HEK293 (cell line): ENCODE results near the gene SLC5A9.

ENCODE experiments used
- CTCF ChIA-PET: fragments of 350-600 bp; formaldehyde crosslinking; extraction: SDS; loops from one replicate; lab custom pipeline; 2021; ENCODE audit warnings: antibody characterized with exemption; lab: Yijun Ruan, JAX
- POLR2A ChIA-PET: fragments of 300-600 bp; formaldehyde crosslinking; extraction: SDS; loops from one replicate; lab custom pipeline; 2020; ENCODE audit warnings: antibody characterized with exemption, inconsistent platforms; lab: Yijun Ruan, JAX
- H3K27ac ChIP-seq: fragments of 200-500 bp; sonication (Bioruptor generic); 2 replicates; pipeline ENCODE4 v1.5.1; 2014; ENCODE audit warnings: low read depth, low read length, control low read depth, inconsistent platforms; ENCODE audit errors: extremely low read depth
- H3K36me3 ChIP-seq, 2 experiments: fragments of 200-500 bp in 1 of 2; sonication (Bioruptor generic) in 1 of 2; 1 replicate in 1 of 2; 2 replicates in 1 of 2; pipeline ENCODE4 v1.5.1; 2014 to 2017; ENCODE audit warnings: inconsistent platforms in 2 of 2, low read length in 2 of 2; ENCODE audit not compliant: control insufficient read depth in 2 of 2, insufficient read depth in 1 of 2
- H3K4me1 ChIP-seq: fragments of 200-500 bp; sonication (Bioruptor generic); 2 replicates; pipeline ENCODE4 v1.5.1; 2014; ENCODE audit warnings: mild to moderate bottlenecking, low read length, inconsistent platforms; ENCODE audit not compliant: control insufficient read depth, insufficient read depth
- H3K4me3 ChIP-seq: 2 replicates; pipeline ENCODE4 v1.5.1; 2011; ENCODE audit warnings: low read depth, mild to moderate bottlenecking, control low read depth, low read length, moderate library complexity
- H3K9me3 ChIP-seq: fragments of 200-500 bp; sonication (Bioruptor generic); 2 replicates; pipeline ENCODE4 v1.5.1; 2014; ENCODE audit warnings: low read depth, low read length, inconsistent platforms; ENCODE audit not compliant: control insufficient read depth, insufficient read depth
- EGR2 ChIP-seq: fragments of 450-650 bp; formaldehyde crosslinking; IDR thresholded peaks from 2 replicates; pipeline ENCODE4 v1.5.1; 2016; ENCODE audit warnings: low read depth, missing biosample characterization, missing genetic modification characterization
- HOXD13 ChIP-seq: sonication (generic); formaldehyde crosslinking; IDR thresholded peaks from 2 replicates; pipeline ENCODE4 v1.8.0; 2022; ENCODE audit warnings: missing genetic modification reagents, borderline replicate concordance
- KLF1 ChIP-seq: fragments of 450-650 bp; formaldehyde crosslinking; IDR thresholded peaks from 2 replicates; pipeline ENCODE4 v1.5.1; 2016; ENCODE audit warnings: missing biosample characterization, missing genetic modification characterization
- KLF16 ChIP-seq: fragments of 450-650 bp; formaldehyde crosslinking; IDR thresholded peaks from 2 replicates; pipeline ENCODE4 v1.5.1; 2017; ENCODE audit warnings: missing biosample characterization, missing genetic modification characterization
- MEIS1 ChIP-seq: sonication (generic); formaldehyde crosslinking; IDR thresholded peaks from 2 replicates; pipeline ENCODE4 v1.8.1; 2022; ENCODE audit warnings: missing genetic modification reagents, mild to moderate bottlenecking, borderline replicate concordance
- PRDM6 ChIP-seq: fragments of 450-650 bp; formaldehyde crosslinking; IDR thresholded peaks from 2 replicates; pipeline ENCODE4 v1.5.1; 2017; ENCODE audit warnings: missing biosample characterization, missing genetic modification characterization
- REST ChIP-seq: fragments of 450-650 bp; formaldehyde crosslinking; IDR thresholded peaks from 2 replicates; pipeline ENCODE4 v1.5.1; 2016; ENCODE audit warnings: missing biosample characterization, missing genetic modification characterization
- SP7 ChIP-seq: fragments of 450-650 bp; formaldehyde crosslinking; IDR thresholded peaks from 2 replicates; pipeline ENCODE4 v1.5.1; 2016; ENCODE audit warnings: missing biosample characterization, missing genetic modification characterization
- ZBTB10 ChIP-seq: fragments of 450-650 bp; formaldehyde crosslinking; IDR thresholded peaks from 2 replicates; pipeline ENCODE4 v1.5.1; 2016; ENCODE audit warnings: missing biosample characterization, missing genetic modification characterization
- ZNF114 ChIP-seq: fragments of 450-650 bp; formaldehyde crosslinking; IDR thresholded peaks from 2 replicates; pipeline ENCODE4 v1.5.0; 2017; ENCODE audit warnings: missing biosample characterization, missing genetic modification characterization
- ZNF121 ChIP-seq: fragments of 450-650 bp; formaldehyde crosslinking; IDR thresholded peaks from 2 replicates; pipeline ENCODE4 v1.5.1; 2016; ENCODE audit warnings: missing biosample characterization, missing genetic modification characterization
- ZNF19 ChIP-seq: fragments of 450-650 bp; formaldehyde crosslinking; IDR thresholded peaks from 2 replicates; pipeline ENCODE4; 2016; ENCODE audit warnings: missing biosample characterization, missing genetic modification characterization, low read depth
- ZNF239 ChIP-seq: fragments of 450-650 bp; formaldehyde crosslinking; IDR thresholded peaks from 2 replicates; pipeline ENCODE4 v1.5.1; 2016; ENCODE audit warnings: missing biosample characterization, missing genetic modification characterization
- ZNF280D ChIP-seq: fragments of 450-650 bp; formaldehyde crosslinking; IDR thresholded peaks from 2 replicates; pipeline ENCODE4 v1.5.1; 2016; ENCODE audit warnings: missing biosample characterization, missing genetic modification characterization
- ZNF311 ChIP-seq: fragments of 450-650 bp; formaldehyde crosslinking; IDR thresholded peaks from 2 replicates; pipeline ENCODE4 v1.5.1; 2017; ENCODE audit warnings: missing biosample characterization, missing genetic modification characterization, borderline replicate concordance
- ZNF350 ChIP-seq: fragments of 450-650 bp; formaldehyde crosslinking; IDR thresholded peaks from 2 replicates; pipeline ENCODE4 v1.5.0; 2017; ENCODE audit warnings: missing biosample characterization, mild to moderate bottlenecking, missing genetic modification characterization
- ZNF404 ChIP-seq: fragments of 450-650 bp; formaldehyde crosslinking; IDR thresholded peaks from 2 replicates; pipeline ENCODE4 v1.5.1; 2017; ENCODE audit warnings: missing biosample characterization, missing genetic modification characterization
- ZNF529 ChIP-seq: fragments of 450-650 bp; formaldehyde crosslinking; IDR thresholded peaks from 2 replicates; pipeline ENCODE4 v1.5.1; 2017; ENCODE audit warnings: missing genetic modification characterization, missing biosample characterization; ENCODE audit not compliant: insufficient replicate concordance
- ZNF600 ChIP-seq: fragments of 450-650 bp; formaldehyde crosslinking; IDR thresholded peaks from 2 replicates; pipeline ENCODE4 v1.5.1; 2016; ENCODE audit warnings: missing biosample characterization, missing genetic modification characterization
- ZNF654 ChIP-seq: fragments of 450-650 bp; formaldehyde crosslinking; IDR thresholded peaks from 2 replicates; pipeline ENCODE4 v1.5.1; 2016; ENCODE audit warnings: low read depth, missing biosample characterization, missing genetic modification characterization
- ZNF747 ChIP-seq: fragments of 450-650 bp; formaldehyde crosslinking; IDR thresholded peaks from 2 replicates; pipeline ENCODE4 v1.5.1; 2016; ENCODE audit warnings: missing biosample characterization, missing genetic modification characterization
- ZNF76 ChIP-seq: fragments of 450-650 bp; formaldehyde crosslinking; IDR thresholded peaks from 2 replicates; pipeline ENCODE4; 2016; ENCODE audit warnings: low read depth, missing biosample characterization, missing genetic modification characterization, borderline replicate concordance
- ZSCAN30 ChIP-seq: fragments of 450-650 bp; IDR thresholded peaks from 2 replicates; pipeline ENCODE4 v1.5.1; 2018; ENCODE audit warnings: missing biosample characterization, mild to moderate bottlenecking, missing genetic modification characterization, moderate library complexity

The SLC5A9 gene

GRCh38 chr1:48228156-48228555, 5.6 kb downstream of the SLC5A9 start:
- H3K4me1 ChIP-seq = no peaks in the 10 kb centered on the region
- ChIA-PET POLR2A (no interaction called here), CTCF (interaction anchor here (0.6 to 0.7 kb wide), 2 partner anchors 86 to 361 kb away, joined by 3 read pairs; no protein-coding TSS in a partner anchor)
- H3K9me3 ChIP-seq = no peaks in the 10 kb centered on the region
- H3K4me3 ChIP-seq = no peak overlapping the region
- no peaks in the 10 kb centered on the region for H3K36me3 ChIP-seq
- TF ChIP-seq ZNF19 = no peak
- TF ChIP-seq ZSCAN30 (tag by site-specific recombination) = no peak
- TF ChIP-seq EGR2 (tag by site-specific recombination) = no peak
- TF ChIP-seq ZNF404 (tag by site-specific recombination) = no peak
- TF ChIP-seq ZNF280D (tag by site-specific recombination) = no peak
- TF ChIP-seq ZNF529 (tag by site-specific recombination) = no peak
- TF ChIP-seq SP7 (tag by site-specific recombination) = no peak
- no peak for TF ChIP-seq ZNF654
- TF ChIP-seq, all 188 proteins: peak for 0
- no peak overlapping the region for H3K27ac ChIP-seq

GRCh38 chr1:48229317-48229716, 6.8 kb downstream of the SLC5A9 start:
- Histone ChIP-seq H3K36me3 (no peaks in the 10 kb centered on the region), H3K4me1 (no peaks in the 10 kb centered on the region), H3K4me3 (no peak overlapping the region), H3K27ac (no peak overlapping the region), H3K9me3 (no peaks in the 10 kb centered on the region)
- ChIA-PET CTCF (interaction anchor here (0.6 to 1.1 kb wide), 2 partner anchors 301 to 402 kb away, joined by 3 read pairs; no protein-coding TSS in a partner anchor), POLR2A (no interaction called here)
- TF ChIP-seq KLF16 (tag by site-specific recombination) = no peak
- TF ChIP-seq ZNF350 (tag by site-specific recombination) = no peak
- no peak for TF ChIP-seq MEIS1 (CRISPR knock-in tag)
- no peak for TF ChIP-seq HOXD13 (CRISPR knock-in tag)
- no peak for TF ChIP-seq ZNF239 (tag by site-specific recombination)
- TF ChIP-seq ZBTB10 (tag by site-specific recombination) = no peak
- TF ChIP-seq ZNF121 (tag by site-specific recombination) = no peak
- TF ChIP-seq ZNF600 (tag by site-specific recombination) = no peak
- TF ChIP-seq ZNF311 (tag by site-specific recombination) = no peak
- no peak for TF ChIP-seq KLF1

DNA sequence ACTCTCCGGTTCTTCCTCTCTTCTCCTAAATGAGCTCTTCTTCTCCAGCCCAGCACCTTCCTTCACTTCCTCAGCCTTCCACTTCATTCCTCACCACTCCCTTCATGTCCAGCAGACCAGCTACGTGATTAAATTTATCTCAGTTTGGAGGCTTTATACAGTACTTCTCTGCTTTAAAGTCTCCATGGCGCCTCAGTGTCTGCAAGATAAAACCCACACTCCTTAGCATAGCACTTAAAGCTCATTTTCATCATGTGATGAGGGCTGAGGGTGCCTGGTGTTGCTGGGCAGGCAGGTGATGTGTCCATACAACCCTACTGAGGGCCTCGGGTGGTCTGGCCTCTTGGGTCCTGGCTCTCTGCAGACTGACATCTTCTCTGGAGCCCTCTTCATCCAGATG, 7.7 kb downstream of the SLC5A9 start:
- Histone ChIP-seq H3K4me3 (no peak overlapping the region), H3K36me3 (no peaks in the 10 kb centered on the region), H3K27ac (no peak overlapping the region), H3K9me3 (no peaks in the 10 kb centered on the region), H3K4me1 (no peaks in the 10 kb centered on the region)
- ChIA-PET POLR2A (no interaction called here), CTCF (interaction anchor here (0.6 to 1.1 kb wide), 2 partner anchors 300 to 416 kb away, joined by 3 to 4 read pairs; no protein-coding TSS in a partner anchor)
- TF ChIP-seq ZNF76 (tag by site-specific recombination) = no peak
- TF ChIP-seq PRDM6 (tag by site-specific recombination) = no peak
- no peak for TF ChIP-seq REST (tag by site-specific recombination)
- no peak for TF ChIP-seq ZNF114 (tag by site-specific recombination)
- no peak for TF ChIP-seq ZNF747 (tag by site-specific recombination)
